ENCODE results near the gene NKD1.
"Not testable (repeated sequence)": the region's sequence is repeated elsewhere in the genome, so short reads cannot be mapped to it uniquely, and the experiment has no call there.

The NKD1 gene

GRCh38 chr16:50548125-50548908 lies at the start of gene NKD1:
Gene NKD1 (plus strand): TSS chr16:50548396. CDS start chr16:50548554, 158 bp downstream.
- DNase-seq: no peak

DNA sequence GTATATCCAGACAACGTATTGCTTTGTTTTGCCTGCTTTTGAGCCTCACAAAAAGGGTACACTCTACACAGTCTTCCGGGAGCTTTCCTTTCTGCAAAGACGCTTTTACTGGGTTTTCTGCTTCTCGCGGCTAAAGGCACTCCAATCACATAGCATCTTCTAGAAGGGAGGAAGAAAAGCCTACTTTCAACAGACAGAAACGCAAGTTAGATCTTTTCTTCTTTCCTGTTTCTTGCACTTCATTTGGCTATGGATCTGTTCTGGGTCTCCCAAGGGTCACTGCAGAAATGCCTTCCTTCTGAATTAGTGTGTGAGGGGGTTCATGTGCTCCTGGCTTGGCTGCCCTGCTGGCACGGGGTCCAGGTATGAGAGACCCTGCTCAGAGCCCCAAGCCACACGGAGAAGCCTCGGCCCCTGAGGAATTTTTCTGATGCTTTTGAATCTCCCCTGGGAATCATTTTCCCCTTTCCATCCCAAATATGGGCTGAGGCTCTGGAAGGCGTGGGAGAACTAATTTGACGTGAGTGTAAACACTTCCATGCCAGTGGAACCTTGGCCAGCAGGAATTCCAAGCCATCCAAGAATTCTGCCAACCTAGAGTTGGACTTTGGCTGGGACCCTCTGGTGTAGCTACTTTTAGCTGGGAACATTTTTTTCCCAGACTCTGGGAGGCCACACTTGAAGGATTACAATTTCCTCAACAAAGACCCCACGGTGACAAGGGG lies 49.6 kb upstream of the NKD1 start:
- no peak for DNase-seq

GRCh38 chr16:50499254-50499653 lies 48.9 kb upstream of the NKD1 start:
- no peak for DNase-seq

DNA sequence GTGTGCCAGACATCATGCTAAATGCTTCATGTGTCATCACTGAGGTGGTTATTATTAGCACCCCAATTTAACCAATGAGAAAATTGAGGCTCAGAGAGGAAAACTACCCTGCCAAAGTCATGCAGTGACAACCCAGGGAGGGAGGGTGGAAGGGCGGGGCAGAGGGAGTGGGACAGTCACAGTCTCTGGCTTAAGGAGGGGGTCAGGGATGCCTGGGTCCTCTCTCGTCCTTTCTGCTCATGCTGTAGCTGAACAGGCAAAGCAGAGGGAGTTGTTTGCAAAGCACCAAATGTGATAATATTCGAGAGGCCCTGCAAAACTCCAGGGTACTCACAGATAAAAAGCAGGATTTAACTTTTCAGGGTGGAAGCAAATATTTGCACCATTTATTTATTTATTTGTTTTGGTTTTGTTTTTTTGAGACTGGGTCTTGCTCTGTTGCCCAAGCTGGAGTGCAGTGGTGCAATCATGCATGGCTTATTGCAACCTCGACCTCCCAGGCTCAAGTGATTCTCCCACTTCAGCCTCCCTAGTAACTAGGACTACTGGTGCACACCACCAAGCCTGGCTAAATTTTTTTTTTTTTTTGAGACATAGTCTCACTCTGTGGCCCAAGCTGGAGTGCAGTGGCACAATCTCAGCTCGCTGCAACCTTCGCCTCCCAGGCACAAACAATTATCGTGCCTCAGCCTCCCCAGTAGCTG lies 47.9 kb upstream of the NKD1 start:
- DNase-seq: no peak

DNA sequence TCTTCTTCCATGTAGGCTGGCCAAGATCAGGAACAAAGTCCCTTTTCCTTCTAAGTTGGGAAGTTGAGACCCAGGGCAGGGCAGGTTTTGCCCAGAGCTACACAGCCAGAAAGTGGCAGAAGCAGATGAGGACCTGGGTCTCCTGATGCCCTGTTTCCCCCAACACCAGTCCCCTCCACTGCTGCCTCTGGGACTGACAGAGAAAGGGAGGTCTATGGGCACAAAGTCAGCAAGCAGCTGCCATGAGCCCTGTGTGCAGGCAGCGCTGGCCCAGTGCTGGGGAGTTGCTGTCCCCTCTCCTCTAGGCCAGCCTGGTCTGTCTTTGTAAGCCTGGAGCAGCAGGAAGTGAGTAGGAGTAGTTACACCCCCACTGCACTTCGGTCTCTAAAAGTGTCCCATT lies 46.9 kb upstream of the NKD1 start:
- DNase-seq: no peak

- no peak for DNase-seq
Observed at GRCh38 chr16:50501986-50502615, 46.1 kb upstream of the NKD1 start.

DNA sequence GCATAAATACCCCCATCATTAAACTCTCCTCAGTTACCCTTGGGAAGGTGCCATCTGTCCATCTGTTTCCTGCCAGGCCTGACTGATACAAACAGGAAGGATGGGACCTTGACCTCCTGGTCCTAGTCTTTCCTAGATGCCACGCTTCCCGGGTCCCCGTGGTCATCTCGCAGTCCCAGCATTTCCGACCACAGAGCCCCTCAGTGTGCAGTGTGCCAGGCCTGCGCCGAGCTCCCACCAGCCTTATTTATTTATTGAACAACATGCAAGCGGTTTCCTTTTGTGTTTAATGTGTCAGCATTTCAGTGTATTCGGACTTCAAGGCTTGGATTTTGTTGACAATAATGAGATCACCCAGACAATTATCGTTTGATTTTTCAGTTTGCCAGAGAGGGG lies 45.6 kb upstream of the NKD1 start:
- DNase-seq: no peak

DNA sequence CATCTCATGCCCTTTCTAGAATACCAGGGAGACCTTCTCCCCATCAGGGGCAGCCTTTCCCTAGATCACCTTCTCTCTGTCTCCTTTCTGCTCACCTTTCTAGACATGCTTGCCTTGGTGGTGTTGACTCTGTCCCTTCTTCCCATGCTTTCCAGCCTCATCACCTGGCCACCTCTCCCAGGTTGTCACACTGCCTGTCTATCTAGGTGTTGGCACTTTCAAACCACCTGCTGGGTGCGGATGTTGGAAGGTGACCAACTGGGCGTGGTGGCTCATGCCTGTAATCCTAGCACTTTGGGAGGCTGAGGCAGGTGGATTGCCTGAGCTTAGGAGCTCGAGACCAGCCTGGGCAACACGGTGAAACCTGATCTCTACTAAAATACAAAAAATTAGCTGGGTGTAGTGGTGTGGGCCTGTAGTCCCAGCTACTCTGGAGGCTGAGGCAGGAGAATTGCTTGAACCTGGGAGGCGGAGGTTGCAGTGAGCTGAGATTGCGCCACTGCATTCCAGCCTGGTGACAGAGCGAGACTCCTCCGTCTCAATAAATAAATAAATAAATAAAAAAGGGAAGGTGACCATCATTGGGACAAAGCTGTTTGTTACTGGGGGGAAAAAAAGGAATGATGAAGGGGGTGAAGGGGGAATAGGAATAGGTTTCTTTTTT lies 44.2 kb upstream of the NKD1 start:
- DNase-seq: not testable (repeated sequence)

- no peak for DNase-seq
Observed at GRCh38 chr16:50505115-50505514, 43.1 kb upstream of the NKD1 start.

DNA sequence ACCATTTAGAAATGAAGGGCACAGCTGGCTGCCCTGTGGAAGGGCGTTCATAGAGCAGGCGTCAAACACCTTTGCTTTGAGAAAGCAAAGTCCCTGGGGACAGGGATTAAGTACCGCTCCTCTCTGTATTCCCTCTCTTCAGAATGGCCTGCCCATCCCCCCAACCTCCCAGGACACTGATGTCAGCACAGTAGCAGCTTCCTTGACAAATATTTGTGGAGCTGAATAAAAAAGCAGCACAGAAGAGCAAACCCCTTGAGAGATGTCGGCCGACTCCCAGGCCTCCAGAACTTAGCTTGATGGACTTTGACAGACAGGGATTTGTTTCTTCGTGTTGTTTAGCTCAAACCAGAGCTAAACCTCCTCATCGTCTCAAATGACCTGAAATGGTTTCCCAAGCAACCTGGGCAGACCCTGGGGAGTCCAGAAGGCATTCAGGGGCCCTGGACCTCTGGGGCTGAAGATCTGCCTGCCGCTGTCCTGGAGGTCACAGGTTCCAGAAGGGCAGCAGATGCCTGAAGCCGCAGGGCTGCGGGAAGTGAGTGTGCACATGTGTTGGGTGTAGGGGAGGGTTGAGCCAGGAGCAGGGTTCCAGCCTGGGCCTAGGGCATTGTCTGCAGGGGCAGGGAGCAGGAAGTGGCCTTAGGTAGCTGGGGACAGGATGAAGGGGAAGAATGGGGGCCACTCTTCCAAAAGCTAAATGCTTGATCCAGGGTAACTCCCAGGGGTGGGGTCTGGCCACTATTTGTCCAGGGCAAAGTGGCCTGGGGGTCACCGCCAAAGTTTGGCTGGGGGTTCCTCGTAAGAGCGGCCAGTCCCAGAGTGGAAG lies 42.3 kb upstream of the NKD1 start:
- no peak for DNase-seq

DNA sequence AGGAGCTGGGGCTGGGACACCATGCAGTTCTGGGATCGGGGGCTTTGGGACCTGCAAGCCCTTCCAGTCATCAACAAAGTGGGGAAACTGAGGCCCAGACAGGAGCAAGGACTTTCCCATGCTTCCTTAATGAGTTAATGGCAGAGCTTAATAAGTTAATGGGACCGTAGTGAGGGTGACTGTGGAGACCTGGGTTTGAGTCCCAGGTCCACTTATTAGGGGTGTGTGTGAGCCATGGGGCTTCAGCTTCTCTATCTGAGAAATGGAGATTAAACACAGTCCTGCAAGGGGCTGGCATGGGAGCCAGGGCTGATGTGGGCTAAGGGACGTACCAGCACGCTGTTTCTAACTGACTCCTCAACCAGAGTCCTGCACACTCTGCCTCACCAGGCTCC lies 41.7 kb upstream of the NKD1 start:
- no peak for DNase-seq

GRCh38 chr16:50507397-50507796 lies 40.8 kb upstream of the NKD1 start:
- no peak for DNase-seq

DNA sequence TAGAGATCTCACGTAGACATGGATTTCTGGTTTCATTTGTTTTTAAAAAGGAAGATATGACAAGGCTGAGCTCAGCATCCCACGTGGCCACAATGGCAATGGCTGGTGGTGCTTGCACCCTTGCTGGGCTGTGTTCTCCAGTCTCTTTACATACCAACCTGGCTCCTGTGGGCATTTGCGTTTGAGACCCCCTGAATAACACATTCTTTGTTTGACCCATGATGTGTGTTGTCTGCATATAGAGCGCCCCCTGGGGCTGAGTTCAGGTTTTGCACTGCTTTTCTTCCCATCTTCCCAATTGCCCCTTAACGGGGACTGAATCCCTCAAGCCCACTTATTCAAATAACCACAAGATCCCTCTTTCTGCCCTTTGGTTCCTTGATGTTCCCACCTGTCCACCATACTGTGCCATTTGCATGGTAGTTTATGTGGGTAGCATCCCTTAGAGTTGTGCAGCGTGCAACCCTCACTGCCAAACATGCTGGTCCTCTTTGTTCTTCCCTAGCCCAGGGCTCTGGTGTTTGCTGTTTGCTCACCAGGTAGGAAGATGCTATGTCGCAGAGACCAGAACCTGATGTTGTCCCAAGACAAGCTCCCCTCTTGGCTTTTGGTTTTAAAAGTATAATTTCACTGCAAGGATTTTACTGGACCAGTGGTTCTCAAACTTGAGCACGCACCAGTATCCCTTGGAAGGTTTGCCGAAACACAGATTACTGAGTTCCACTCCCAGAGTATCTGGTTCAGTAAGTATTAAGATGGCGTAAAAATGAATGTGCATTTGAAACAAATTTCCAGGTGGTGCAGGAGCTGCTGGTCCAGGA lies 38.5 kb upstream of the NKD1 start:
- no peak for DNase-seq

GRCh38 chr16:50515218-50515617 lies 33.0 kb upstream of the NKD1 start:
- no peak for DNase-seq

- DNase-seq: no peak
Observed at GRCh38 chr16:50516401-50516800, 31.8 kb upstream of the NKD1 start.

- DNase-seq: no peak
Observed at GRCh38 chr16:50516890-50517289, 31.3 kb upstream of the NKD1 start.

- DNase-seq: no peak
Observed at GRCh38 chr16:50517450-50518252, 30.5 kb upstream of the NKD1 start.

- no peak for DNase-seq
Observed at GRCh38 chr16:50519001-50519400, 29.2 kb upstream of the NKD1 start.

DNA sequence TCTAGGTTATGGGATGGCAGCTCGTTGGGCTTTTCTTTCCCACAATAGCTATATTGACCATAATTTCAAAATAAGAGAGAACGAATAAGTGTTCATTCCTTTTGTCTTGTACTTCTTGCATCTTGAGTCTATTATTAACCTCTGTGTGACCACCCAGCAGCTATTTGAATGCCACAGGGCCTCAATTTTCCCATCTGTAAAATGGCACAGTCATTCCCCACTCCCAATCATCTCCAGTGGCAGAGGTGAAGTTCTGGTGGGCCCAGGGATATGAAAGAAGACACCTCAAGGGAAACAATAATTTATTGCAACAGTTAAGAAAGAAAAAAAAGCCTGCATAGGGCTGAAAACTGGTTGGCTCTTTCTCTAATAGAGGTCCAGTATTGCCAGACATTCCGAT lies 28.6 kb upstream of the NKD1 start:
- no peak for DNase-seq

Measured in NCI-H2081 treated with DMSO at 0.1 percent for 48 hours (cell line).